Neural cell (in vitro differentiated cells): Measurements from ENCODE around the gene EXOSC3.

Experiments
- EZH2 ChIP-seq: fragments of 200-600, 300-800 bp; shearing (Covaris generic), sonication (generic); IDR thresholded peaks from 2 replicates; pipeline ENCODE4 v1.6.1; 2014; ENCODE audit warnings: antibody characterized with exemption, low read length, borderline replicate concordance, mild to moderate bottlenecking; ENCODE audit not compliant: insufficient read depth, poor library complexity, severe bottlenecking
- POLR2AphosphoS5 ChIP-seq: IDR thresholded peaks from 2 replicates; pipeline ENCODE4 v1.6.1; 2012
- RAD21 ChIP-seq: fragments of 450-650 bp; conservative IDR thresholded peaks from 2 replicates; pipeline ENCODE4 v1.6.1; 2014; ENCODE audit warnings: antibody characterized with exemption, mild to moderate bottlenecking, moderate library complexity
- TAF1 ChIP-seq: IDR thresholded peaks from 2 replicates; pipeline ENCODE4 v1.6.1; 2012; ENCODE audit warnings: low read depth
- TF ChIP-seq, protein P1 (sequence below): fragments of 450-650 bp; IDR thresholded peaks from 2 replicates; pipeline ENCODE4 v1.5.1; 2014; ENCODE audit warnings: antibody characterized with exemption, mild to moderate bottlenecking, moderate library complexity; ENCODE audit not compliant: poor library complexity, severe bottlenecking
- TF ChIP-seq, protein P2 (sequence below): IDR thresholded peaks from 2 replicates; pipeline ENCODE4 v1.6.1; 2012; ENCODE audit warnings: borderline replicate concordance

DNA sequence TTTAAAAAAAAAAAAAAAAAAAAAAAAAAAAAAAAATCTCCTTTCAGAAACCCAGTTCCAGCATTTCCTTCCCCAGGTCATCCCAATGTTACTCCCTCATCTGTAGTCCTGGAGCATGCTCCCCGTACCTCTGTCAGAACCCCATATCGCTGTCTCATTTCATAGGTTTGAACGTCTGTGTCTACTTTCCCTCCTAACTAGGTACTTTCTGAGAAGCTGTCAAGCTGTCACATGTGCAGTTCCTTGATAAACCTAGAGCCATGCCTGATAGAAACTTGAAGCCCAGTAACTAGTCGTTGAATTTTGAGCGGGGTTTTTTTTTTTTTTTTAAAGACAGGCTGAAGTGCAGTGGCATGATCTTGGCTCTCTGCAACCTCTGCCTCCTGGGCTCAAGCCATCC, 15.6 kb downstream of the EXOSC3 start:
- TF ChIP-seq, protein P1, sequence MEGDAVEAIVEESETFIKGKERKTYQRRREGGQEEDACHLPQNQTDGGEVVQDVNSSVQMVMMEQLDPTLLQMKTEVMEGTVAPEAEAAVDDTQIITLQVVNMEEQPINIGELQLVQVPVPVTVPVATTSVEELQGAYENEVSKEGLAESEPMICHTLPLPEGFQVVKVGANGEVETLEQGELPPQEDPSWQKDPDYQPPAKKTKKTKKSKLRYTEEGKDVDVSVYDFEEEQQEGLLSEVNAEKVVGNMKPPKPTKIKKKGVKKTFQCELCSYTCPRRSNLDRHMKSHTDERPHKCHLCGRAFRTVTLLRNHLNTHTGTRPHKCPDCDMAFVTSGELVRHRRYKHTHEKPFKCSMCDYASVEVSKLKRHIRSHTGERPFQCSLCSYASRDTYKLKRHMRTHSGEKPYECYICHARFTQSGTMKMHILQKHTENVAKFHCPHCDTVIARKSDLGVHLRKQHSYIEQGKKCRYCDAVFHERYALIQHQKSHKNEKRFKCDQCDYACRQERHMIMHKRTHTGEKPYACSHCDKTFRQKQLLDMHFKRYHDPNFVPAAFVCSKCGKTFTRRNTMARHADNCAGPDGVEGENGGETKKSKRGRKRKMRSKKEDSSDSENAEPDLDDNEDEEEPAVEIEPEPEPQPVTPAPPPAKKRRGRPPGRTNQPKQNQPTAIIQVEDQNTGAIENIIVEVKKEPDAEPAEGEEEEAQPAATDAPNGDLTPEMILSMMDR = no peak
- TF ChIP-seq, protein P2, sequence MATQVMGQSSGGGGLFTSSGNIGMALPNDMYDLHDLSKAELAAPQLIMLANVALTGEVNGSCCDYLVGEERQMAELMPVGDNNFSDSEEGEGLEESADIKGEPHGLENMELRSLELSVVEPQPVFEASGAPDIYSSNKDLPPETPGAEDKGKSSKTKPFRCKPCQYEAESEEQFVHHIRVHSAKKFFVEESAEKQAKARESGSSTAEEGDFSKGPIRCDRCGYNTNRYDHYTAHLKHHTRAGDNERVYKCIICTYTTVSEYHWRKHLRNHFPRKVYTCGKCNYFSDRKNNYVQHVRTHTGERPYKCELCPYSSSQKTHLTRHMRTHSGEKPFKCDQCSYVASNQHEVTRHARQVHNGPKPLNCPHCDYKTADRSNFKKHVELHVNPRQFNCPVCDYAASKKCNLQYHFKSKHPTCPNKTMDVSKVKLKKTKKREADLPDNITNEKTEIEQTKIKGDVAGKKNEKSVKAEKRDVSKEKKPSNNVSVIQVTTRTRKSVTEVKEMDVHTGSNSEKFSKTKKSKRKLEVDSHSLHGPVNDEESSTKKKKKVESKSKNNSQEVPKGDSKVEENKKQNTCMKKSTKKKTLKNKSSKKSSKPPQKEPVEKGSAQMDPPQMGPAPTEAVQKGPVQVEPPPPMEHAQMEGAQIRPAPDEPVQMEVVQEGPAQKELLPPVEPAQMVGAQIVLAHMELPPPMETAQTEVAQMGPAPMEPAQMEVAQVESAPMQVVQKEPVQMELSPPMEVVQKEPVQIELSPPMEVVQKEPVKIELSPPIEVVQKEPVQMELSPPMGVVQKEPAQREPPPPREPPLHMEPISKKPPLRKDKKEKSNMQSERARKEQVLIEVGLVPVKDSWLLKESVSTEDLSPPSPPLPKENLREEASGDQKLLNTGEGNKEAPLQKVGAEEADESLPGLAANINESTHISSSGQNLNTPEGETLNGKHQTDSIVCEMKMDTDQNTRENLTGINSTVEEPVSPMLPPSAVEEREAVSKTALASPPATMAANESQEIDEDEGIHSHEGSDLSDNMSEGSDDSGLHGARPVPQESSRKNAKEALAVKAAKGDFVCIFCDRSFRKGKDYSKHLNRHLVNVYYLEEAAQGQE = no peak
- no peak for TF ChIP-seq POLR2AphosphoS5
- no peak for TF ChIP-seq EZH2
- TF ChIP-seq RAD21 = no peak
- no peak for TF ChIP-seq TAF1
